HG03442 (cell line): ENCODE results near the gene SF1.
"Not testable (repeated sequence)": the region's sequence is repeated elsewhere in the genome, so short reads cannot be mapped to it uniquely, and the experiment has no call there.

Experiments used
- ATAC-seq: cut with Tn5 transposase; IDR thresholded peaks from one replicate; pipeline ENCODE4 v1.9.1; 2021; ENCODE audit warnings: mild to moderate bottlenecking, moderate library complexity; ENCODE audit not compliant: unreplicated experiment

The SF1 gene

DNA sequence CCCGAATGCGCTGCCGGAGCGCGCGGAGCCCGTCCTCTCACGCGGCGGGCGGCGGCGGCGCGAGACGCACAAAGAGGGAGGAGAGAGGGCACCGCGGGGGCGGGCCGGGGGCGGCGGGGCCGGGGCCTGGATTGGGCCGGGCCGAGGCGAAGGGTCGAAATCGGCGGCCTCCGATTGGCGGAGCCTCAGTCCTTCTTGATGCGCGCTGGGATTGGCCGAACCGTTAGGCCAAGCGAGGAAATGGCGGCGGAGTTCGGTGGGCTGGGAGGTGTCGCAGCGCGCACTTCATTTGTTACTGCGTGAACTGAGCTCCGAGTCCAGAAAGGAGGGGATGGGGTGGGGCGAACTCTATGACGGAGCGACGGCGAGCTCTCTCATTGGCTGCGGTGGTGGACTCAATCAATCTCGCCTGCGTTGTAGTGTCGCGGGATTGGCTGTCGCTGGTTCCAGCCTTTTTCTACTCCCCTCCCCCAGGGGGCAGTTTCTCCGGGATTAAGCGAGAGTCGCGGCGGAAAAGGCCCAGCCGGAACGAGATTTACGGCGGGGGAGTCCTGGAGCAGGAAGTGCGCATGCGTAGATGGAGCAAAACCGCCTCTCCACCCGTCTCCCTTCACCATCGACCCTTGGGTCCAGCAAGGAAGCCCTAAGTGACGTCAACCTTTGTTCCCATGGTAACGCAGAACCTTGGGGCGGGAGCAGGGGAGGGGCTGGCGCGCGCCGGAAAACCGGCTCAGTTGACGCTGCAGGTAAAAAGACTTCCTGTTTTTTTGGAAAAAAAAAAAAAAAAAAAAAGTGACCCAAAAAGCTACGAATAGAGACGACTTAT is at the start of gene SF1:
Gene SF1 (minus strand): TSS at position 70 of the 826 bp plus-strand sequence. CDS start 150 bp downstream, outside the sequence.
- peak; percentile 72 for ATAC-seq

DNA sequence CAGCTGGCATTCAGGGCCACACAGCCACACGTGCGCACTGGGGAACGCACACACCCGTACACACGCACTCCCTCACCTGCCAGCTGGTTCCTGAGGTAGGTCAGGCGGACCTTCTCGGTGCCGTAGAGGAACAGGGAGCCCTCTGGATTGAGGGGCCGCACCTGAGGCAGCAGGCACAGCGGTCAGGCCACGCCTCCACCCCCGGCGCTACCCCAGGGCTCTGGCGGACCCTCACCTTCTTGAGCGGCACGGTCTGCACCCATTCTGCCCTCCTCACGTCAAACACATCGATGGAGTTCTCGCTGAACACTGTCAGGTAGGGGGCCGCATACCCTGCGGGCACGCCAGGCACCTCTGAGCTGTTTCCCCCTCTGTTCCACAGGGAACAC is 49.1 kb upstream of the SF1 start:
- no peak for ATAC-seq

DNA sequence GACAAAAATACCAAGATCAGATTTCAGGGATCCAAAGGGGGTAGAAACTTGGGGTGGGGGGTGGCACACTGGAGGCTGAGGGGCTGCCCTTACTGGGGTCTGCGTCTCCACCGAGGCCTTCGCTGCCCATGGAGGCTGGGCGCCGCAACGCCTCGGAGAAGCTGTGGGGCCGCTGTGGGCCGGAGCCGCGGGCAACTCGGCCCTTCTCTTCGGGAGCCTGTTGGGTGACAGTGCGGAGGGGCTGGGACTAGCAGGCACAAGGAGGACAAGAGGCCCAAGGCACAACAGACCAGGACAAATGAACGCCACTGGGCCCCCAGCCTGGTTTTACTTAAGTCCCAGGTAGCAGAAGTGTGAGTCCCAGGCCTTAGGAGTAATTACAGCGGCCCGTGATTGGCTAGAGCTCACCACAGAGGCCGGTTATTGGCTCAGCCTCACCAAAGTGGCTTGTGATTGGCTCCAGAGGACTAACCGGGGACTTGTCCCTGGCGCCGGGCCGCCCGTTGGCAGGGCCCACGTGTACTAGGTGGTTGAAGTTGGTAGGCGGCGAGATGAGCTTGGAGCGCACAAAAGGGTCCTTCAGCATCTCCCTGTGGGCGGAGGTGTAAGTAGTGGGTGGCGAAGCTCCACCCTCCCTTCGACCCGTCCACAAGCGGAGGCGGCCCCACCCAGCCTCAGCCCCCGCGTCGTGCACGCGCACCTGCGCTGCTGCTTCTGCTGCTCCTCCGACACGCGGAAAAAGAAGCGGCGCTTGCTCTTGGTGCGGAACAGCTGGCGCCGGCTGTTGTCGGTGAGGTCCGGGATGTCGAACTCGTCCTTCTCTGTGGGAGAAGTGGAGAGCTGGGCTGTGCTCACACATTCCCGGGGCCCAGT is 48.5 kb upstream of the SF1 start:
- no peak for ATAC-seq

GRCh38 chr11:64826062-64826461 is 47.7 kb upstream of the SF1 start:
- ATAC-seq: no peak

DNA sequence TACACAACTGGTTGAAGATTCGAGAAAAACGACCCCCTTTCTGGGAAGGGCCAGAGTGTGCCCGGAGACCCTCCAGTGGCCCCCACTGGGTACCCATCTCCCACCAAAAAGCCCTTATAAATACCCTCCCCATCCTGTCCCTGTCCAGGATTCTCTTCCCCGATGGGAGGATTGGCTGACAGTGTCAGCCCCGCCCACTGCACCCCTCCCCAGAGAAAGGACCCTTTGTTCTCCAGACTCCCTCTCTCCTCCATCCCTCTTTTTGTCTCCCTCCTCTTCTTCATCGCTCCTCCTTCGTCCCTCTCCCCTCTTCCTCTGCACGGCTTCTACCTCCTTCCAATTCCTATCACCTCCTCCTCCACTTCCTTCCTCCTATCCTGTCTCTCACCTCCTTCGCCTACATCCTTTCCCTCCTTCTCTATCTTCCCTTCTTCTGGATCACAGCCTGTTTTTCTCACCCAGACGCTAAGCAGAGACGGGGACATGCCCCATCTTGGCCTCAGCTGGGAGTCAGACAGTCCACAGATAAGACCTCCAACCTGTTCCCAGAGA is 45.3 kb upstream of the SF1 start:
- no peak for ATAC-seq

DNA sequence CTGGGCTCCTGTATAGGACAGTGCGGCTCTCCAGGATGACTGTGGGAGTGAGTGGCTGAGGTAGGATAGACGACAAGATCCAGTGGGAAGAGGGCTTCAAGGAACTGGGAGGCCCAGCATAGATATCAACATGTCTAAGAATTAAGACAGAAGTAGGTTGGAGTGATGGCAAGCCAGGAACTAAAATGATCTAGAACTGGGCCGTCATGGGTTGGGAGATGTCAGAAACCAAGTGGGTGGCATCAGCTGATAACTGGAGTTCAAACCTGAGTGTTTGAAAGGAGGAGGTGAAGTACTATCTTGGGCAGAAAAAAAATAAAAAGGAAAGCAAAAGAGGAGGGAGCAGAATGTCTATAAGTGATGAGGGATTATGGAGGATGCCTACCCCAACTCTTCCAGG is 39.1 kb upstream of the SF1 start:
- no peak for ATAC-seq

DNA sequence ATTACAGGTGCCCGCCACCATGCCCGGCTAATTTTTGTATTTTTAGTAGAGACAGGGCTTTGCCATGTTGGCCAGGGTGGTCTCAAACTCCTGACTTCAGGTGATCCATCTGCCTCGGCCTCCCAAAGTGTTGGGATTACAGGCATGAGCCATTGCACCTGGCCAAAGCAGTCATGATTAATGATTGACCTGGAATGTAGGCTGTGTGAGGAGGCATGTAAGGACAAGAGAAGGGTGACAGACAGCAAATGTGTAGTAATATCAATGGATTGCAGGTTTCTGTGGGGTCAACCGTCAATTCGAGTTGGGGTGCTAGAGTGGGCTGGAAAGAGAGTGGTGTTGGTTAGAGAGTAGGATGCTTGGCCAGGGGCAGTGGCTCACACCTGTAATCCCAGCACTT is 37.1 kb upstream of the SF1 start:
- not testable (repeated sequence) for ATAC-seq

DNA sequence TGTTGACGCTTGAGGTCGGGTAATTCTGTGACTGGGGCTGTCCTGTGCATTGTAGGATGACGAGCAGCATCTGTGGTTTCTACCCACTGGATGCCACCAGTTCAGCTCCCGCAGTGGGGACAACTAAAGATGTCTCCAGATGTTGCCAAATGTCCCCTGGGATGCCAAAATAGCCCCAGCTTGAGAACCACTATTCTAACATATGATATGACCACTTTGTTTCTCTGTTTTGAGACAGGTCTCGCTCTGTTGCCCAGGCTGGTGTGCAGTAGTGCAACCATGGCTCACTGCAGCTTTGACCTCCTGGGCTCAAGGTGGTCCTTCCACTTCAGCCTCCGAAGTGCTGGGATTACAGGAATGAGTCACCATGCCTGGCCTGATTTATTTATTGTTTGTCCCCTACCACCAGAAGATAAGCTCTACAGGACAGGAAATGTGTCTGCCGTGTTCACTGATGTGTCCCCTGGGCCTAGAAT is 36.4 kb upstream of the SF1 start:
- no peak for ATAC-seq

- ATAC-seq: no peak
These were observed 35.5 kb upstream of the SF1 start for GRCh38 chr11:64813826-64814225.

DNA sequence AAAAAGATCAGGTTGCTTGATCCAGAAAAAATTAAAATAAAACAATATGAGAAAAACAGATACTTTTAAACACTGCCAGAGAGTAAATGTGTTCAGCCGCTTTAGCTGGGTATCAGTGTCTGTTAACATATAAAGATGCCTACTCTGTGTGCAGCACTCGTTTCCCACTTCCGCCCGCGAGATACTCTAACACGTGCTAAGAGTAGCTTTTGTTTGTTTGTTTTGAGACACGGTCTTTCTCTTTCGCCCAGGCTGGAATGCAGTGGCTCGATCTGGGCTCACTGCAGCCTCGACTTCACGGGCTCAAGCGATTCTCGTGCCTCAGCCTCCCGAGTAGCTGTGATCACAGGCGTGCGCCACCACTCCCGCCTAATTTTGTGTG is 32.5 kb upstream of the SF1 start:
- no peak for ATAC-seq

- ATAC-seq: peak; percentile 70
These were observed 32.0 kb upstream of the SF1 start, which contains the start of gene MEN1 for GRCh38 chr11:64810271-64810890. MEN1 (minus strand) TSS chr11:64810551; CDS start chr11:64810109, 442 bp downstream.

DNA sequence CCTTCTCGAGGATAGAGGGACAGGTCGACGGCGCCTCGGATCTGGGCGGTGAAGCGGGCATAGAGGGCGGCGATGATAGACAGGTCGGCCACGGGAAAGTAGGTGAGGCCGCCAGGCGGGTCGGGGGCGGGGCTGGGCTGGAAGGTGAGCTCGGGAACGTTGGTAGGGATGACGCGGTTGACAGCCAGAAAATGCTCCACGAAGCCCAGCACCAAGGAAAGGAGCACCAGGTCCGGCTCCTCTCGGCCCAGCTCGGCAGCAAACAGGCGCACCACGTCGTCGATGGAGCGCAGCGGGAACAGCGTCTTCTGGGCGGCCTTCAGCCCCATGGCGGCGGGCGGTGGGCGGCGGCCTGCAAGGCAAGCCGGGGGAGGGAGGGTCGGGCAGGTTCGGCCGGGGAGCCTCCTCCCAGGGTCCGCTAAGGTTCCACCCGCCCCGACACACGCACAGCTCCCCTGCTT is 31.5 kb upstream of the SF1 start:
- ATAC-seq: no peak

GRCh38 chr11:64805481-64805880 is 27.1 kb upstream of the SF1 start:
- no peak for ATAC-seq

DNA sequence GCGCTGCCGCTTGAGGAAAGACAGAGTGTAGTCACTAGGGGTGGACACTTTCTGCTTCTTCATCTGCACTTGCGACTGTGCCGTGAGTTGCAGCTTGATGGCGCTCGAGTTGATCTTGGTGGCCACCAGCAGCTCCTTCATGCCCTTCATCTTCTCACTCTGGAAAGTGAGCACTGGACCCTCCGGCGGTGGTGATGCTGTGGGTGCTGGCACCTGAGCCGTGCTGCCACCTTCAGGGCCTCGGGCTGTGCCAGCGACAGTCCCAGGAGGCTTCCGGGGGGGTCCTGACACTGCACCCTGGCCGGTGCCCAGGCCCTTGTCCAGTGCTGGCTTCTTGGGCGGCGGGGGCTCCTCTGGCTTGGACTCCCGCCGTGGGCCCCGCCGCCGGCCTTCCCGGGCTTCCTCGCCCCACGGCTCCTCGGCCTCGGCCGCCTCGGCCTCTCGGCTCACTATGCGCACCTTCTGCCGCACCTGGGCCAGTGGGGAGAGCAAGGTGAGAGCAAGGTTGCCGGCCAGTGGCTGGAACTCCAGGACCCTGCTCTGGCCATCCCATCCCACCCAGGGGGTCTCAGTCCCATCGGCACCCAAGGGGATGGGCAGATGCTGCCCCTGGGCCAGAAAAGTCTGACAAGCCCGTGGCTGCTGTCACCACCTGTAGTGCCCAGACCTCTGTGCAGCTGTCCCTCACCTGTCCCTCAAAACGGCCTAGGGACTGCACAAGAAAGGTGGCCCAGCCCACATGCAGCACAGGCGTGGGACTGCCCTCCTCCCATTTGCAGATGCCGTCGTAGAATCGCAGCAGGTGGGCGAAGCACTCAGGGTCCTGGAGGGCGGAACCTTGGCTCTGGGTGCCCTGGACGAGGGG is 26.2 kb upstream of the SF1 start:
- no peak for ATAC-seq

GRCh38 chr11:64803846-64804345 is 25.6 kb upstream of the SF1 start:
- no peak for ATAC-seq

- ATAC-seq: peak; percentile 49
These were observed 25.0 kb upstream of the SF1 start, which contains the start of gene MAP4K2 for GRCh38 chr11:64803158-64803845. MAP4K2 (minus strand) TSS chr11:64803214; CDS start chr11:64803149, 65 bp downstream.

DNA sequence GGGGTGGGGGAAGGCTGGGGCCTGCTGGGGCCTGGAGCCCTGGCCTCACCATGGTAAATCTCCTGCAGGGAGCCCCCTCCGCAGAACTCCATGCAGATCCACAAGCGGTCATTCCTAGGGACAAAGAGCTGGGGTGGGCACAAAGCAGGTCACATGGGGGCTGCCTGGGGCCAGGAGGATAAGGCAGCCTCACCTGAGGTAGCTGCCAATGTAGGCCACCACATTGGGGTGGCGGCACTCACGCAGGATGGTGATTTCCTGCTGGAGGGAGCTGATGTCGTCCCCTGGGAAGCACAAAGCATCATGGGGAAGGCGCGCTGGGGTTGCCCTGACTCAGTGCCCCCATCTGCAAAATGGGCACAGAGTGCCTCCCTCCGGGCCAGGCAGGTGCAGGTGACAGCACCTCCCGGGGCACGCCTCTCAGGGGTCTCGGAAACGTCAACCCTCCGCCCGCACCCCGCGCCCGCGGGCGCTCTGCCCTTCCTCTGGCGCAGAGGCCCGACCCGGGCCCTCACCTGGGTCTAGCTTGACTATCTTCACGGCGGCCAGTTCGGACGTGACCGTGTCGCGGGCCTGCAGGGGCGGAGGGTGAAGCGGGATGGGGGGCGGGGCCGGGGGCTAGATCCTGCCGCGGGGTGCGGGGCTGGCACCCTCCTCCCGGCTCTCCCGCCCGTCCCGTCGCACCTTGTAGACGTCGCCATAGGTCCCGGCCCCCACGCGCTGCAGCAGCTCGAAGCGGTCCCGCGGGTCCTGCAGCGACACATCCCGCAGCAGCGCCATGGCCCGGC is 24.2 kb upstream of the SF1 start:
- ATAC-seq: peak; percentile 26
